HepG2 (cell line): ENCODE measurements around the gene KCTD15. TPM values are rescaled to one million over a fixed set of nuclear protein-coding genes. Genes with fewer than 3 reads are reported as not detected.

Source experiments
- ADNP ChIP-seq: sonication (generic); formaldehyde crosslinking; IDR thresholded peaks from 2 replicates; pipeline ENCODE4 v1.4.0; 2020; ENCODE audit warnings: missing genetic modification reagents
- CC2D1A ChIP-seq: sonication (generic); formaldehyde crosslinking; IDR thresholded peaks from 2 replicates; pipeline ENCODE4 v1.8.1; 2023; ENCODE audit warnings: mild to moderate bottlenecking, missing genetic modification reagents
- EZH2 ChIP-seq: conservative IDR thresholded peaks from 2 replicates; pipeline ENCODE4 v1.6.1; 2012; ENCODE audit warnings: mild to moderate bottlenecking, low read depth, low read length, moderate library complexity
- HMG20B ChIP-seq: conservative IDR thresholded peaks from 2 replicates; pipeline ENCODE4 v1.6.1; 2016; ENCODE audit warnings: missing genetic modification reagents, missing compliant biosample characterization
- KDM2A ChIP-seq: sonication (generic); formaldehyde crosslinking; IDR thresholded peaks from 2 replicates; pipeline ENCODE4 v1.4.0; 2020; ENCODE audit warnings: low read depth, missing genetic modification reagents, borderline replicate concordance
- KLF9 ChIP-seq: IDR thresholded peaks from 2 replicates; pipeline ENCODE4 v1.6.1; 2016; ENCODE audit warnings: low read depth
- LCORL ChIP-seq, 2 experiments: fragments of 450-650 bp in 1 of 2; sonication (generic) in 1 of 2; formaldehyde crosslinking in 1 of 2; IDR thresholded peaks; 2 replicates each; pipeline versions ENCODE4 v1.5.0 to v1.6.1; 2017 to 2020; ENCODE audit warnings: antibody characterized with exemption in 1 of 2, missing genetic modification reagents in 1 of 2
- MIER2 ChIP-seq: IDR thresholded peaks from 2 replicates; pipeline ENCODE4 v1.6.1; 2016; ENCODE audit warnings: missing biosample characterization, missing genetic modification reagents
- MXD4 ChIP-seq: IDR thresholded peaks from 2 replicates; pipeline ENCODE4 v1.6.1; 2016; ENCODE audit warnings: mild to moderate bottlenecking, missing biosample characterization, missing genetic modification reagents
- MXI1 ChIP-seq: IDR thresholded peaks from 3 replicates; pipeline ENCODE4 v1.6.1; 2012; ENCODE audit warnings: low read depth, low read length, inconsistent platforms, borderline replicate concordance
- NFKB2 ChIP-seq: sonication (generic); formaldehyde crosslinking; IDR thresholded peaks from 2 replicates; pipeline ENCODE4 v1.4.0; 2020; ENCODE audit warnings: missing genetic modification reagents, borderline replicate concordance
- NFYB ChIP-seq: sonication (generic); formaldehyde crosslinking; IDR thresholded peaks from 2 replicates; pipeline ENCODE4 v1.4.0; 2020; ENCODE audit warnings: missing genetic modification reagents
- REXO4 ChIP-seq: sonication (generic); formaldehyde crosslinking; IDR thresholded peaks from 2 replicates; pipeline ENCODE4 v1.8.0; 2022; ENCODE audit warnings: missing genetic modification reagents, mild to moderate bottlenecking, borderline replicate concordance
- TBP ChIP-seq: sonication (generic); formaldehyde crosslinking; IDR thresholded peaks from 2 replicates; pipeline ENCODE4 v1.5.0; 2020; ENCODE audit warnings: missing genetic modification reagents
- TEF ChIP-seq: sonication (generic); formaldehyde crosslinking; IDR thresholded peaks from 2 replicates; pipeline ENCODE4 v1.5.0; 2020; ENCODE audit warnings: missing genetic modification reagents
- ZEB1 ChIP-seq: IDR thresholded peaks from 2 replicates; pipeline ENCODE4 v1.6.1; 2012; ENCODE audit warnings: mild to moderate bottlenecking, low read depth, inconsistent platforms; ENCODE audit not compliant: insufficient replicate concordance
- ZMYM4 ChIP-seq: sonication (generic); formaldehyde crosslinking; IDR thresholded peaks from 2 replicates; pipeline ENCODE4 v1.8.1; 2023; ENCODE audit warnings: mild to moderate bottlenecking, missing genetic modification reagents
- ZNF337 ChIP-seq: sonication (generic); formaldehyde crosslinking; IDR thresholded peaks from 2 replicates; pipeline ENCODE4 v1.5.1; 2020; ENCODE audit warnings: missing genetic modification reagents, low read depth, mild to moderate bottlenecking, borderline replicate concordance
- ZNF446 ChIP-seq: sonication (generic); formaldehyde crosslinking; IDR thresholded peaks from 2 replicates; pipeline ENCODE4 v1.5.0; 2020; ENCODE audit warnings: mild to moderate bottlenecking, missing genetic modification reagents
- ZNF501 ChIP-seq: sonication (generic); formaldehyde crosslinking; IDR thresholded peaks from 2 replicates; pipeline ENCODE4 v1.5.1; 2020; ENCODE audit warnings: mild to moderate bottlenecking, moderate library complexity, missing genetic modification reagents
- ZNF782 ChIP-seq: sonication (generic); formaldehyde crosslinking; IDR thresholded peaks from 2 replicates; pipeline ENCODE4 v1.4.0; 2020; ENCODE audit warnings: missing genetic modification reagents, mild to moderate bottlenecking, borderline replicate concordance
- ZNF788 ChIP-seq: sonication (generic); formaldehyde crosslinking; IDR thresholded peaks from 2 replicates; pipeline ENCODE4 v1.5.0; 2020; ENCODE audit warnings: mild to moderate bottlenecking, missing genetic modification reagents, borderline replicate concordance
- polyA plus RNA-seq, 8 experiments: library from polyadenylated mRNA; depleted of rRNA in 3 of 8; stranded (reverse) in 7 of 8; unstranded in 1 of 8; fragments of >200 nt; fragmentation: Illumina TruSeq in 4 of 8; extraction: Trizol in 4 of 8; gene quantifications; 2 replicates each; pipeline versions ENCODE4 v1.2.1 to v1.2.3, GENCODE V29; 2011 to 2016; ENCODE audit warnings: low read depth in 4 of 8, missing spikeins in 1 of 8, mixed read lengths in 1 of 8; ENCODE audit not compliant: insufficient read depth in 1 of 8
- total RNA-seq, 5 experiments: library from RNA; depleted of rRNA; stranded (reverse); fragments of >200 nt; fragmentation: Illumina TruSeq; extraction: Trizol; gene quantifications; 2 replicates each; pipeline ENCODE4 v1.2.3, GENCODE V29; 2016; ENCODE audit warnings: low read depth in 1 of 5
- TF ChIP-seq, protein P1 (sequence below): sonication (generic); formaldehyde crosslinking; IDR thresholded peaks from 2 replicates; pipeline ENCODE4 v1.5.0; 2020; ENCODE audit warnings: mild to moderate bottlenecking, missing genetic modification reagents
- TF ChIP-seq, protein P2 (sequence below): sonication (generic); formaldehyde crosslinking; conservative IDR thresholded peaks from 2 replicates; pipeline ENCODE4 v1.4.0; 2020; ENCODE audit warnings: mild to moderate bottlenecking, missing genetic modification reagents, moderate library complexity

The KCTD15 gene
- total and polyA plus RNA-seq, 2 of the 13 experiments (the other 11 are each of a cell fraction or from before 2014, with no cell fraction given): 13.2 to 16.7 TPM

- no peak for TF ChIP-seq MXI1
- no peak for TF ChIP-seq CC2D1A
- TF ChIP-seq EZH2: no peak
- no peak for TF ChIP-seq MXD4 (CRISPR knock-in tag)
- no peak for TF ChIP-seq LCORL (IDR thresholded peaks at IDR 0.05)
- TF ChIP-seq LCORL (CRISPR knock-in tag; IDR thresholded peaks at IDR 0.05): peak; percentile 73
- no peak for TF ChIP-seq ZEB1
- no peak for TF ChIP-seq TBP (CRISPR knock-in tag)
- TF ChIP-seq ZNF501: no peak
- TF ChIP-seq MIER2 (CRISPR knock-in tag): no peak
- no peak for TF ChIP-seq NFYB
- no peak for TF ChIP-seq ZMYM4 (CRISPR knock-in tag)
- TF ChIP-seq TEF (CRISPR knock-in tag): no peak
- no peak for TF ChIP-seq ADNP (CRISPR knock-in tag)
- TF ChIP-seq REXO4: no peak
- no peak for TF ChIP-seq ZNF782 (CRISPR knock-in tag)
- TF ChIP-seq HMG20B (CRISPR knock-in tag): no peak
- TF ChIP-seq, protein P1, sequence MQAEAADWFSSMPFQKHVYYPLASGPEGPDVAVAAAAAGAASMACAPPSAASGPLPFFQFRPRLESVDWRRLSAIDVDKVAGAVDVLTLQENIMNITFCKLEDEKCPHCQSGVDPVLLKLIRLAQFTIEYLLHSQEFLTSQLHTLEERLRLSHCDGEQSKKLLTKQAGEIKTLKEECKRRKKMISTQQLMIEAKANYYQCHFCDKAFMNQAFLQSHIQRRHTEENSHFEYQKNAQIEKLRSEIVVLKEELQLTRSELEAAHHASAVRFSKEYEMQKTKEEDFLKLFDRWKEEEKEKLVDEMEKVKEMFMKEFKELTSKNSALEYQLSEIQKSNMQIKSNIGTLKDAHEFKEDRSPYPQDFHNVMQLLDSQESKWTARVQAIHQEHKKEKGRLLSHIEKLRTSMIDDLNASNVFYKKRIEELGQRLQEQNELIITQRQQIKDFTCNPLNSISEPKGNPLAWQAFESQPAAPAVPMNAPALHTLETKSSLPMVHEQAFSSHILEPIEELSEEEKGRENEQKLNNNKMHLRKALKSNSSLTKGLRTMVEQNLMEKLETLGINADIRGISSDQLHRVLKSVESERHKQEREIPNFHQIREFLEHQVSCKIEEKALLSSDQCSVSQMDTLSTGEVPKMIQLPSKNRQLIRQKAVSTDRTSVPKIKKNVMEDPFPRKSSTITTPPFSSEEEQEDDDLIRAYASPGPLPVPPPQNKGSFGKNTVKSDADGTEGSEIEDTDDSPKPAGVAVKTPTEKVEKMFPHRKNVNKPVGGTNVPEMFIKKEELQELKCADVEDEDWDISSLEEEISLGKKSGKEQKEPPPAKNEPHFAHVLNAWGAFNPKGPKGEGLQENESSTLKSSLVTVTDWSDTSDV (CRISPR knock-in tag): no peak
- 0 out of 2 replicates have a peak, but pooled peaks have one; percentile 63 for TF ChIP-seq KLF9
- TF ChIP-seq, protein P2, sequence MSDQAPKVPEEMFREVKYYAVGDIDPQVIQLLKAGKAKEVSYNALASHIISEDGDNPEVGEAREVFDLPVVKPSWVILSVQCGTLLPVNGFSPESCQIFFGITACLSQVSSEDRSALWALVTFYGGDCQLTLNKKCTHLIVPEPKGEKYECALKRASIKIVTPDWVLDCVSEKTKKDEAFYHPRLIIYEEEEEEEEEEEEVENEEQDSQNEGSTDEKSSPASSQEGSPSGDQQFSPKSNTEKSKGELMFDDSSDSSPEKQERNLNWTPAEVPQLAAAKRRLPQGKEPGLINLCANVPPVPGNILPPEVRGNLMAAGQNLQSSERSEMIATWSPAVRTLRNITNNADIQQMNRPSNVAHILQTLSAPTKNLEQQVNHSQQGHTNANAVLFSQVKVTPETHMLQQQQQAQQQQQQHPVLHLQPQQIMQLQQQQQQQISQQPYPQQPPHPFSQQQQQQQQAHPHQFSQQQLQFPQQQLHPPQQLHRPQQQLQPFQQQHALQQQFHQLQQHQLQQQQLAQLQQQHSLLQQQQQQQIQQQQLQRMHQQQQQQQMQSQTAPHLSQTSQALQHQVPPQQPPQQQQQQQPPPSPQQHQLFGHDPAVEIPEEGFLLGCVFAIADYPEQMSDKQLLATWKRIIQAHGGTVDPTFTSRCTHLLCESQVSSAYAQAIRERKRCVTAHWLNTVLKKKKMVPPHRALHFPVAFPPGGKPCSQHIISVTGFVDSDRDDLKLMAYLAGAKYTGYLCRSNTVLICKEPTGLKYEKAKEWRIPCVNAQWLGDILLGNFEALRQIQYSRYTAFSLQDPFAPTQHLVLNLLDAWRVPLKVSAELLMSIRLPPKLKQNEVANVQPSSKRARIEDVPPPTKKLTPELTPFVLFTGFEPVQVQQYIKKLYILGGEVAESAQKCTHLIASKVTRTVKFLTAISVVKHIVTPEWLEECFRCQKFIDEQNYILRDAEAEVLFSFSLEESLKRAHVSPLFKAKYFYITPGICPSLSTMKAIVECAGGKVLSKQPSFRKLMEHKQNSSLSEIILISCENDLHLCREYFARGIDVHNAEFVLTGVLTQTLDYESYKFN: no peak
- TF ChIP-seq KDM2A (CRISPR knock-in tag): peak; percentile 40; the same call in 1 of the 2 replicates
- no peak for TF ChIP-seq NFKB2 (CRISPR knock-in tag)
- no peak for TF ChIP-seq ZNF337 (CRISPR knock-in tag)
- no peak for TF ChIP-seq ZNF788 (CRISPR knock-in tag)
- TF ChIP-seq ZNF446 (CRISPR knock-in tag): no peak
These were observed 23.5 kb downstream of the KCTD15 start (continued) for GRCh38 chr19:33819880-33820781.
